Peyer's patch (tissue), 4 donors: ENCODE measurements around the gene RXRA.

Source experiments
- CTCF ChIP-seq, 6 experiments: fragments of 450-650 bp in 4 of 6; fragments of 200-600 bp in 2 of 6; sonication (generic) in 1 of 6; IDR thresholded peaks; one replicate each; pipeline ENCODE4 v1.5.1; 2017 to 2019; ENCODE audit warnings: antibody characterized with exemption in 6 of 6, mild to moderate bottlenecking in 3 of 6, moderate library complexity in 1 of 6
- POLR2A ChIP-seq, 2 donors: fragments of 450-650 bp; IDR thresholded peaks; one replicate each; pipeline ENCODE4 v1.5.1; 2017; ENCODE audit warnings: antibody characterized with exemption in 2 of 2, mild to moderate bottlenecking in 2 of 2, moderate library complexity in 2 of 2

- peak in 1 of 6 experiments; percentile 7 for TF ChIP-seq CTCF (IDR thresholded peaks at IDR 0.05)
- peak in 1 of 2 donors; percentile 22 for TF ChIP-seq POLR2A (IDR thresholded peaks at IDR 0.05)
These were observed 12.8 kb upstream of the RXRA start for GRCh38 chr9:134313470-134313869.
